Measurements from ENCODE around the gene PPP1R16B.

DNA sequence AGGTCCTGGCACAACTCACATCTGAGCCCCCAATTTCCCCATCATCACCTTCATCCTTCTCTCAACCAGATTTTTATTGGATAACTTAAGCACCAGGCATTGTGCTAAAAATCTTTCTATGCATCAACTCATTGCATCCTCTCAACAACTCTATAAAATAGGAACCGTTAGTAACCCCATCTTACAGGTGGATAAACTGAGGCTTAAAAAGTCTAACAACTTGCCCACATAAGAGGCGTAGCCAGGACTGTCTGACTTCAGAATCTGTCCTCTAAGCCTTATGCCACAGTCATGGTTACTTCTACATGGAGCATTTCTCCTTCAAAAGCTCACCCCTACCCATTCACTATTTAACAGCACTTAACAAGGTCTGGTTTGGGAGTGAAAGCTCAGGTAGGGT, 51.1 kb downstream of the PPP1R16B start:
- TF ChIP-seq, protein P1, sequence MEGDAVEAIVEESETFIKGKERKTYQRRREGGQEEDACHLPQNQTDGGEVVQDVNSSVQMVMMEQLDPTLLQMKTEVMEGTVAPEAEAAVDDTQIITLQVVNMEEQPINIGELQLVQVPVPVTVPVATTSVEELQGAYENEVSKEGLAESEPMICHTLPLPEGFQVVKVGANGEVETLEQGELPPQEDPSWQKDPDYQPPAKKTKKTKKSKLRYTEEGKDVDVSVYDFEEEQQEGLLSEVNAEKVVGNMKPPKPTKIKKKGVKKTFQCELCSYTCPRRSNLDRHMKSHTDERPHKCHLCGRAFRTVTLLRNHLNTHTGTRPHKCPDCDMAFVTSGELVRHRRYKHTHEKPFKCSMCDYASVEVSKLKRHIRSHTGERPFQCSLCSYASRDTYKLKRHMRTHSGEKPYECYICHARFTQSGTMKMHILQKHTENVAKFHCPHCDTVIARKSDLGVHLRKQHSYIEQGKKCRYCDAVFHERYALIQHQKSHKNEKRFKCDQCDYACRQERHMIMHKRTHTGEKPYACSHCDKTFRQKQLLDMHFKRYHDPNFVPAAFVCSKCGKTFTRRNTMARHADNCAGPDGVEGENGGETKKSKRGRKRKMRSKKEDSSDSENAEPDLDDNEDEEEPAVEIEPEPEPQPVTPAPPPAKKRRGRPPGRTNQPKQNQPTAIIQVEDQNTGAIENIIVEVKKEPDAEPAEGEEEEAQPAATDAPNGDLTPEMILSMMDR (IDR thresholded peaks at IDR 0.05; ENCODE audit: insufficient read depth, low read length, poor library complexity, severe bottlenecking) = no peak
- TF ChIP-seq EZH2phosphoT487 (conservative IDR thresholded peaks at IDR 0.05; ENCODE audit: low read length) = no peak

Data from SU-DHL-6 (cell line).